GM21619 (cell line): ENCODE measurements around the gene COL18A1.
"Not testable (repeated sequence)": the region's sequence is repeated elsewhere in the genome, so short reads cannot be mapped to it uniquely, and the experiment has no call there.

Experiments used
- ATAC-seq: cut with Tn5 transposase; IDR thresholded peaks from one replicate; pipeline ENCODE4 v1.9.1; 2021; ENCODE audit not compliant: unreplicated experiment

COL18A1 gene

DNA sequence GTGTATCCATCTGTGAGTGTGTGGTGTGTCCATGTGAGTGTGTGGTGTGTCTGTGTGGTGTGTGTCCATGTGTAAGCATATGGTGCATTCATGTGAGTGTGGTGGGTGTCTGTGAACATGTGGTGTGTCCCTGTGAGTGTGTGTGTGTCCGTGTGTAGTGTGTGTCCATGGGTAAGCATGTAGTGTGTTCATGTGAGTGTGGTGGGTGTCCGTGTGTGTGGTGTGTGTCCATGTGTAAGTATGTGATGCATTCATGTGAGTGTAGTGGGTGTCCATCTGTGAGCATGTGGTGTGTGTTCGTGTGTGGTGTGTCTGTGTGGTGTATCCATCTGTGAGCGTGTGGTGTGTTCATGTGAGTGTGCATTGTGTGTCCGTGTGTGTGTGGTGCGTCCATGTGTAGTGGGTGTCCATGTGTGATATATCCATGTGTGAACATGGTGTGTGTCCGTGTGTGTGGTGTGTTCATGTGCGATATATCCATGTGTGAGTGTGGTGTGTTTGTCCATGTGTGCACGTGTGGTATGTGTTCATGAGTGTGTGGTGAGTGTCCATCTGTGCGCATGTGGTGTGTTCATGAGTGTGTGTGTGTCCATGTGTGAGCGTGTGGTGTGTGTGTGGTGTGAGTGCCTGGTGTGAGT lies 124.9 kb downstream of the COL18A1 start:
- no peak for ATAC-seq

- no peak for ATAC-seq
Observed at GRCh38 chr21:45530423-45531113, 125.6 kb downstream of the COL18A1 start.

DNA sequence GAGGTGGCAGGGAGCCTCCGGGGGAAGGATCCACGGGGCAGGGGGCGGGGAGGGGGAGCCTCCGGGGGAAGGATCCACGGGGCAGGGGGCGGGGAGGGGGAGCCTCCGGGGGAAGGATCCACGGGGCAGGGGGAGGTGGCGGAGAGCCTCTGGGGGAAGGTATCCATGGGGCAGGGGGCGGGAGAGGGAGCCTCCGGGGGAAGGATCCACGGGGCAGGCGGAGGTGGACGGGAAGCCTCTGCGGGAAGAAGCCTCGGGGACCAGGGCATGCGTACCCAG lies 126.1 kb downstream of the COL18A1 start:
- ATAC-seq: not testable (repeated sequence)

GRCh38 chr21:45531393-45532215 lies 126.6 kb downstream of the COL18A1 start:
- ATAC-seq: no peak

GRCh38 chr21:45532826-45533360 lies 127.9 kb downstream of the COL18A1 start:
- ATAC-seq: no peak

- no peak for ATAC-seq
Observed at GRCh38 chr21:45533361-45533845, 128.4 kb downstream of the COL18A1 start.

DNA sequence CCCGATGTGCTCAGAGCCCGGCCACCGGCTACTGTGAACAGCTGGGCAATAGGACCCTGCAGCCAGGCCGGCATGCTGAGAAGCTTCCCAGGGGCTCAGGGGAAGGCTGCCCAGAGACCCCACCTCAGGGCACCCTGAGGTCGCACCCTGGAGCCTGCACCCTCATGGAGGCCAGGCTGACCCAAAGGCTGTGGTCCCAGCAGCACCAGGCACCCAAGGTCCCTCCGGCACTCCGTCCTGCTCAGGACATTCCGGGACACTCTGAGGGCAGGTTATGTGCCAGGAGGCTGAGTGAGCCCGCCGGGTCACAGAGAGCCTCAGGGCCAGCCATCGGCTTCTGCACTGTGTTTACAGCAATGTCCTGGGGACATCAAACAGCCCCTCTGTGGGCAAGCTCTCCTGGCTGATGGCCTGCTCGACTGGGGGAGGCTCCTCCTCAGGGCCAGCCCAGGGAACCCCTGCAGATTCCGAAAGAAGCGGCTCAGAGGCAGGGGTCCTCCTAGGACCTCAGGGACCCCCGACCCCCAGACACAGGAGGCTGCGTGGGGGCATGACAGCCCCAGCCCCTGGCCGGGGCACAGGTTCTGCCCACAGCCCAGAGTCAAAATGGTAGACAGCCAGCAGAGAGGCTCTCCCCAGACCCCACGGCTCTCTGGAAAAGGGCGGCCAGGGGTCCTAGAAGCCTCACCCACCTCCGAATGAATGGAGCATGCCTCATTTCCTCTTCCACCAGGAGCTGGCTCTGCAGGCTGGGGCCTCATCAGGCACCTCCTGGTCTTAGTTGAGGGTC lies 129.1 kb downstream of the COL18A1 start:
- ATAC-seq: no peak

DNA sequence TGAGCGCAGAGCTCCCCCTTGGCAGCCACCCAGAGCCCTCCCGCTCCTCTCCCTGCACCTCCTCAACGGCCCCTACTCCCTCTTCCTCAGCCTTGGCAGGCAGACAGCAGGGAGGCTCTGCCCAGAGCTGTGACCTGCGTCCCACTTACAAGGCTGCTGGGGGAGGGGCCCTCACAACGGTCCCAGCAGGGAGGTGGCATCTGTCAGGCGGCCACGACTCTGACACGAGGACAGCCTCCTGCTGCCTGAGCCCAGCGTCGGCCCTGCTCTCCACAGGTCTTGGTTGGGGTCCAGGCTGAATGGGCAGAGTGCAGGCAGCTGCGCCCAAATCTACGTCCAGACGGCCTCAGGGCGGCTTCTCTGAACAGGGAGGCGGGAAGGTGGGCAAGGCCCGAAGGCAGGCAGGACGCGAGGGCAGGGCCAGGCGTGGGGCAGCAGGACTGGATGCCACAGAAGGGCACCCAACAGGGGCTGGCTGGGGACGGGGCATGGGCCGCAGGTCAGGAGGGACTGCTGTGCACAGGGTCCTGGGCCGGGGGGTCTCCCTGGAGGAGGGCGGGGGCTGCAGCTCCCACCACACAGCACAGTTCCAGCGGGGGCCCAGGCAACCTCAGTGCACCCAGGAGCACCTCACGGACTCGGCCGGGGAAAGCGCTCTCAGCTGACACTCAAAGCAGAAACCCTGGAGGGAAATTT lies 129.8 kb downstream of the COL18A1 start:
- ATAC-seq: no peak

DNA sequence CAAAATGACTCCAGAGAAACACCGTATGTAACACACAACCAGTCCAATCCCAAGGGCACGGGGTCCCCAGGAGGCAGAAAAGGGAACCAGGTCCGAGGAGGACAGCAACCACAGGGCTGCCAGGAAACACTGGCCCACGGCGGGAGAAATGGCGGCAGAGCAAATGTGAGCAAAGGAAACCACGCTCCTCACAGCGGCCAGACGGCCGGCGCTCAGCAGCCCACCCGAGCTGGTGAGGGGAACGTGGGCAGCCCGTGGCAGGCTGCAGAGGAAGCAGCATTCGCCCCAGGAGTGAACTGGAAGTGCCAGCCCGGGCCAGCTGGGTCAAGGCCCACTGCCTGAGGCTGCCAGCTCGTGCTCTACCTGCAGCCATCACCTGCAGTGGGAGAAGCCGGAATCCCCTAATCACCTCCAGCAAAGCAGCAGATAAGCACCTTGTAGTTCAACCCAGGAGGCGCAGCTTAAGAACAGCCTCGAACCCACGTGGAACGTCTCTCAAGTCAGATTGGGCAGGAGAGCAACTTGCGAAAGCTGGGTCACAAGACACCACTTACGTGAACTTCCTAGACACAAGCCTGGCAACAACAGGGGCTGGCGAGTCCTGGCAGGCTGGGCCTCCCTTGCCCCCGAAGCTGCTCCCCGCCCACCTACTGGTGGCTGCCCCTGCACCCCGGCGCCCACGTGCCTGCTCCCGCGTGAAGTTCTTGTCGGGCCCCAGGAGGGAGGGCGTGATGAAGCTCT lies 130.5 kb downstream of the COL18A1 start:
- ATAC-seq: no peak

- no peak for ATAC-seq
Observed at GRCh38 chr21:45536301-45537081, 131.5 kb downstream of the COL18A1 start.

DNA sequence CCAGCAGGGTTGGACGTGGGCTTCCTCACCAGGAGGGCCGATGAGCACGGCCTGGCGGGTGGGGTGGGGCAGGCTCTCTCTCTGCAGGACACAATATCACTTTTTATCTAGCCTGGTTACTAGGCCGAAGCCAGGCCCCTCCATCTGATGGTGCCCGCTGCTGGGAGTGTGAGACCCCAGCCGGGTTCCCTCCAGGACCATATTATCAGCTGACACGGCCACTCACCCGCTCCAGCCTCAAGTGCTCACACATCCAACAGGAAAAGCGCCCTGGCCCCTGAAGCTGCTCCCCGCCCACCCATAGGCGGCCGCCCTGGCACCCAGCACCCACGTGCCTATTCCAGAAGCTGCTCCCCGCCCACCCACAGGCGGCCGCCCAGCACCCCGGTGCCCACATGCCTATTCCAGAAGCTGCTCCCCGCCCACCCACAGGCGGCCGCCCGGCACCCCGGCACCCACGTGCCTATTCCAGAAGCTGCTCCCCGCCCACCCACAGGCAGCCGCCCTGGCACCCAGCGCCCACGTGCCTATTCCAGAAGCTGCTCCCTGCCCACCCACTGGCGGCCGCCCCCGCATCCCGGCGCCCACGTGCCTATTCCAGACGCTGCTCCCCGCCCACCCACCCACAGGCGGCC lies 132.3 kb downstream of the COL18A1 start:
- no peak for ATAC-seq

DNA sequence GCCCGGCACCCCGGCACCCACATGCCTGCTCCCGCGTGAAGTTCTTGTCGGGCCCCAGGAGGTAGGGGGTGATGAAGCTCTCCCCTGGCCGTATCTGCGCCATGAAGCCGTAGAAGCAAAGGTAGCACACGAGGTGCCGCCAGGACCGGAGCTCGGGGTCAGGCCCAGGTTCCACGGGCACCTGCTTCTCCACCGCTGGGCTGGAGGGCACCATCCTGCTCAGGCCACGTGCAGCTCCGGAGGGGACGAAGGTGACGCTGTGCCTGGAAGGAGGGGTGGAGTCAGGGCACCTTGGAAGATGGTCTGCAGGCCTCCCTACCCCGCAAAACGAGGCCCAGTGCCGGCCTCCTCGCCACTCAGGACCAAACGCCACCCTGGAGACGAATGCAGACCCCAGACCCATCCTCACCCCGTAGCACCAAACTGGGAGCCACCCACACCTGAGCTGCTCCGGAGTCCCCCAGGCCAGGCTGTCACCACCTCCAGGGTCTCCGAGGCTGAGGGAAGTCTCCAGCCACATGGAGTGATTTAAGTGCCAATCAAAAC lies 132.9 kb downstream of the COL18A1 start:
- ATAC-seq: no peak

DNA sequence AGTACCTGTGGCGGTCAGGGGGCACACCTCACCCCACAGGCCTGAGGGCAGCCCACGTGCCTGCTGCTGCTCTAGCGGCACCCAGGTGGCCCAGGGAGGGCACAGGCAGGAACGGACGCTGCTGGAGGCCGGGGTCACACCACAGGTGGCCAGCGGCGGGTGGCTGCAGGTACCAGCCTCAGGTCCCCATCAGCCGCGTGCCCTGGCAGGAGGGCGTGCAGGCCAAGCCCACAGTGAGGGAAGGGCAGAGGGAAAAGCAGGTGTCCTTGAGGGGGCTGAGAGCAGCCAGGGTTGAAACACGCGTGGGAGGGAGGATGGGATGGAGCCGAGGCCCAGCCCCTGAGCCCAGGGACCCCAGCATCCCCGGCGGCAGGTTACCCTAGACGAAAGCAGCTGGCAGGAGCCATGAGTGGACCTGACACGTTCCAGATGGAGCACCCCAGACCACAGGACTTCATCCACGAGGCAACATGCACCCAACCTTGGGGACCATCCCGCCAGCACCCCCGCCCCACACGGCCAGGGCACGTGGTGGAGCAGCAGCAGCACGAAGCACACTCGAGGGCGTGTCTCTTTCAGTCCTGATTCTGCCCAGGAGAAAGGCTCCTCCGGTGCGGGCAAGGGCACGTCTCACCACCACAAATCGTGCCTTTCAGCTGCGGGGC lies 133.5 kb downstream of the COL18A1 start:
- no peak for ATAC-seq

DNA sequence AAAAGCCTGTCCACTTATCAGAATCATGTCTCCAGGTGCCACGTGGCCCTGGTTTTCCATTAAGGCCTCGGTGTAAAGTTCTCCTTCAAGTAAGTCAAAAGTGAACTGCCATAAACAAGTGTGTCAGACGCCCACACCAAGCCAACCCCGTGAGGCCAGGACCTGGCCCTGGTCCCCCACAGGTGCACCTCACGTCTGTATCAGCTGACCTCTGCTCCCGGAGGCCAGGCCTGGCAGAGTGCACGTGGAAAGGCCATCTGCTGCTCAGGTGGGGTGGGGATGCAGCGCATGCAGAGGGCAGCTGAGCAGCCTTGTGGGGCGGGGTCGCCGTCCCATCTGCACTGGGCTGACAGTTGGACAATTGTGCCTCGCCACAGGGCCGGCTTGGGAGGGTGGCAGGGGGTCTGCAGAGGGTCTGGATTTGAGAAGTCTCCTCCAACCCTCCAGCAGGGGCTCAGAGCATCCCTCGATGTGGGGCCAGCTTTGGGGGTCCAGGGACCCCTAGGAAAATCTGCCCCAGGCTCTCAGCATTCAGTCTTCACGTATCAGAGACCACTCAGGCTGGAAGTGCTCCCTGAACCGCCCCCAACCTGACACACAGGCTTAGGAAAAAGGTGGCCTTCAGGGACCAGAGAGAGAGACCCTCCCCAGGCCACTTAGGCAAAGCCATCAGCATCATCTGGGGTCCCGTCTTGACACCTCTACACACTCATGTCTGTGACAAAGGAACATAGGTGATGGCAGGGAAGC lies 134.3 kb downstream of the COL18A1 start:
- ATAC-seq: no peak

- ATAC-seq: no peak
Observed at GRCh38 chr21:45539796-45540600, 135.0 kb downstream of the COL18A1 start.

DNA sequence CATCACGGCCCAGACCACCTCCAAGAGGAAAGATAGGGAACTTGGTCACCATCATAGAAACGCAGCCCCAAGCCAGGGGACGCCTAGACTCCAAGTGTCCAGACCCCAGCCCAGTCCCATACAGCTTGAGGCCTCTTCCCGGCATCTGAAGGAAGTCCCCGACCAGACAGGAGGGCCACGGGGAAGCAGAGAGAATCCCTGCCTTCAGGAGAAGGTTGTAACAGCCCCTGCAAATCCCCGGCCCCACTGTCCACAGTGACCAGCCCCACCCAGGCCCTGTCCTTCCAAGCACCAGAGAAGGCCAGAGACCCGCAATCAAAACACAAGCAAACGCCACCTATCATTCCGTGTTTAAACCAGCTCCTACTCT lies 135.6 kb downstream of the COL18A1 start:
- ATAC-seq: no peak
